GM18499 (cell line): Measurements from ENCODE around the gene C2.
"Not testable (repeated sequence)": the region's sequence is repeated elsewhere in the genome, so short reads cannot be mapped to it uniquely, and the experiment has no call there.

Experiments used
- ATAC-seq: cut with Tn5 transposase; IDR thresholded peaks from one replicate; pipeline ENCODE4 v1.9.1; 2021; ENCODE audit warnings: moderate number of reproducible peaks; ENCODE audit not compliant: insufficient read depth, unreplicated experiment

C2 gene

GRCh38 chr6:31919624-31920303 lies 7.8 kb upstream of the C2 start:
- no peak for ATAC-seq

GRCh38 chr6:31920811-31921210 lies 6.7 kb upstream of the C2 start:
- no peak for ATAC-seq

GRCh38 chr6:31922942-31923341 lies 4.6 kb upstream of the C2 start:
- no peak for ATAC-seq

GRCh38 chr6:31927863-31928671 lies 550 bp downstream of the C2 start:
- no peak for ATAC-seq

GRCh38 chr6:31928672-31928939 lies 1.1 kb downstream of the C2 start:
- ATAC-seq, result no peak

GRCh38 chr6:31930962-31931361 lies 3.4 kb downstream of the C2 start:
- no peak for ATAC-seq

GRCh38 chr6:31932137-31932536 lies 4.6 kb downstream of the C2 start:
- not testable (repeated sequence) for ATAC-seq

- no peak for ATAC-seq
Observed at GRCh38 chr6:31933537-31933936, 6.0 kb downstream of the C2 start.

GRCh38 chr6:31935021-31935420 lies 7.5 kb downstream of the C2 start:
- ATAC-seq, result no peak

GRCh38 chr6:31935823-31936222 lies 8.3 kb downstream of the C2 start:
- ATAC-seq, result no peak

GRCh38 chr6:31940256-31940664 lies 12.7 kb downstream of the C2 start:
- ATAC-seq, result no peak

- ATAC-seq, result no peak
Observed at GRCh38 chr6:31943742-31944141, 16.2 kb downstream of the C2 start.

- ATAC-seq, result no peak
Observed at GRCh38 chr6:31945154-31945506, 17.6 kb downstream of the C2 start.

GRCh38 chr6:31945507-31946369 lies 18.2 kb downstream of the C2 start, which contains the start of gene CFB:
CFB (plus strand) TSS chr6:31946095; CDS start chr6:31946222, 127 bp downstream.
- ATAC-seq, result no peak

- ATAC-seq, result no peak
Observed at GRCh38 chr6:31946370-31946885, 18.9 kb downstream of the C2 start.

- no peak for ATAC-seq
Observed at GRCh38 chr6:31947070-31947675, 19.7 kb downstream of the C2 start.

GRCh38 chr6:31947864-31948263 lies 20.3 kb downstream of the C2 start:
- ATAC-seq, result no peak

GRCh38 chr6:31948306-31948705 lies 20.8 kb downstream of the C2 start:
- no peak for ATAC-seq

- no peak for ATAC-seq
Observed at GRCh38 chr6:31948753-31949413, 21.4 kb downstream of the C2 start.

- ATAC-seq, result no peak
Observed at GRCh38 chr6:31949926-31950548, 22.5 kb downstream of the C2 start.
